T-helper 1 cell (primary cell): Measurements from ENCODE around the gene ITLN1.

Experiments
- DNase-seq, 5 donors: peaks; one replicate each; pipeline ENCODE4 v3.0.0-alpha.2; 2012 to 2020

ITLN1 gene

GRCh38 chr1:160853754-160854153 is 31.2 kb downstream of the ITLN1 start:
- DNase-seq = no peak

GRCh38 chr1:160853014-160853413 is 32.0 kb downstream of the ITLN1 start:
- DNase-seq = no peak

- no peak for DNase-seq
Observed at GRCh38 chr1:160850993-160851392, 34.0 kb downstream of the ITLN1 start.

GRCh38 chr1:160850541-160850940 is 34.4 kb downstream of the ITLN1 start:
- no peak for DNase-seq

- no peak for DNase-seq
Observed at GRCh38 chr1:160846281-160846680, 38.7 kb downstream of the ITLN1 start.

- no peak for DNase-seq
Observed at GRCh38 chr1:160844447-160845232, 40.3 kb downstream of the ITLN1 start.

GRCh38 chr1:160841079-160841478 is 43.9 kb downstream of the ITLN1 start:
- DNase-seq = no peak

GRCh38 chr1:160839746-160840145 is 45.2 kb downstream of the ITLN1 start:
- DNase-seq = no peak

GRCh38 chr1:160838888-160839287 is 46.1 kb downstream of the ITLN1 start:
- no peak for DNase-seq

GRCh38 chr1:160837558-160838205 is 47.3 kb downstream of the ITLN1 start:
- peak; percentile 57 to 97 (median 73) for DNase-seq

GRCh38 chr1:160836981-160837557 is 47.9 kb downstream of the ITLN1 start:
- DNase-seq = no peak

GRCh38 chr1:160836561-160836960 is 48.4 kb downstream of the ITLN1 start:
- peak in 1 of 5 donors; percentile 15 for DNase-seq

GRCh38 chr1:160835751-160836150 is 49.2 kb downstream of the ITLN1 start:
- DNase-seq = no peak

GRCh38 chr1:160834945-160835565 is 49.9 kb downstream of the ITLN1 start:
- peak in 3 of 5 donors; percentile 29 to 71 (median 35) for DNase-seq

GRCh38 chr1:160830321-160831153 is 54.4 kb downstream of the ITLN1 start:
- peak; percentile 31 to 72 (median 61) for DNase-seq

GRCh38 chr1:160829766-160830165 is 55.2 kb downstream of the ITLN1 start:
- DNase-seq = no peak

GRCh38 chr1:160827418-160827817 is 57.6 kb downstream of the ITLN1 start:
- DNase-seq = no peak

GRCh38 chr1:160826546-160826945 is 58.4 kb downstream of the ITLN1 start:
- no peak for DNase-seq
